ENCODE measurements around the gene SLC28A3.

The SLC28A3 gene

GRCh38 chr9:84301851-84302250 is 38.7 kb downstream of the SLC28A3 start:
- no peak overlapping the region for H3K27ac ChIP-seq (replicated peaks)
- H3K27me3 ChIP-seq (ENCODE audit: insufficient read depth, poor library complexity, severe bottlenecking) = no peaks in the 10 kb centered on the region
- no peak for DNase-seq (ENCODE audit: low read depth in 1 of 2, low spot score in 1 of 2)
- TF ChIP-seq REST (IDR thresholded peaks at IDR 0.05; ENCODE audit: insufficient replicate concordance, low read depth) = no peak
- no peak for TF ChIP-seq CTCF (IDR thresholded peaks at IDR 0.05; ENCODE audit: insufficient read depth, low read length)
- TF ChIP-seq SPI1 (IDR thresholded peaks at IDR 0.05; ENCODE audit: borderline replicate concordance, low read depth) = no peak
- no peak for TF ChIP-seq POLR2AphosphoS5 (IDR thresholded peaks at IDR 0.05; ENCODE audit: low read depth)
- no peak for TF ChIP-seq GABPA (IDR thresholded peaks at IDR 0.05; ENCODE audit: low read depth)
- no peak overlapping the region for H3K4me3 ChIP-seq (replicated peaks; ENCODE audit: insufficient read depth, low read length)

GRCh38 chr9:84300271-84300670 is 40.3 kb downstream of the SLC28A3 start:
- no peak for TF ChIP-seq POLR2AphosphoS5 (IDR thresholded peaks at IDR 0.05; ENCODE audit: low read depth)
- TF ChIP-seq GABPA (IDR thresholded peaks at IDR 0.05; ENCODE audit: low read depth) = no peak
- TF ChIP-seq SPI1 (IDR thresholded peaks at IDR 0.05; ENCODE audit: borderline replicate concordance, low read depth) = no peak
- TF ChIP-seq REST (IDR thresholded peaks at IDR 0.05; ENCODE audit: insufficient replicate concordance, low read depth) = no peak
- TF ChIP-seq CTCF (IDR thresholded peaks at IDR 0.05; ENCODE audit: insufficient read depth, low read length) = no peak
- Histone ChIP-seq H3K27me3 (ENCODE audit: insufficient read depth, poor library complexity, severe bottlenecking) (no peaks in the 10 kb centered on the region), H3K4me3 (replicated peaks; ENCODE audit: insufficient read depth, low read length) (no peak overlapping the region), H3K27ac (replicated peaks) (no peak overlapping the region)
- DNase-seq (ENCODE audit: low read depth in 1 of 2, low spot score in 1 of 2) = no peak

GRCh38 chr9:84297162-84297821 is 43.3 kb downstream of the SLC28A3 start:
- no peak for TF ChIP-seq REST (IDR thresholded peaks at IDR 0.05; ENCODE audit: insufficient replicate concordance, low read depth)
- no peak for TF ChIP-seq CTCF (IDR thresholded peaks at IDR 0.05; ENCODE audit: insufficient read depth, low read length)
- TF ChIP-seq SPI1 (IDR thresholded peaks at IDR 0.05; ENCODE audit: borderline replicate concordance, low read depth) = no peak
- no peak for TF ChIP-seq GABPA (IDR thresholded peaks at IDR 0.05; ENCODE audit: low read depth)
- TF ChIP-seq POLR2AphosphoS5 (IDR thresholded peaks at IDR 0.05; ENCODE audit: low read depth) = no peak
- DNase-seq (ENCODE audit: low read depth in 1 of 2, low spot score in 1 of 2) = no peak
- H3K4me3 ChIP-seq (replicated peaks; ENCODE audit: insufficient read depth, low read length) = no peak overlapping the region
- H3K27me3 ChIP-seq (ENCODE audit: insufficient read depth, poor library complexity, severe bottlenecking) = no peaks in the 10 kb centered on the region
- no peak overlapping the region for H3K27ac ChIP-seq (replicated peaks)

Measured in HL-60 (cell line).